Measurements from ENCODE around the gene PTGR3.

PTGR3 gene

DNA sequence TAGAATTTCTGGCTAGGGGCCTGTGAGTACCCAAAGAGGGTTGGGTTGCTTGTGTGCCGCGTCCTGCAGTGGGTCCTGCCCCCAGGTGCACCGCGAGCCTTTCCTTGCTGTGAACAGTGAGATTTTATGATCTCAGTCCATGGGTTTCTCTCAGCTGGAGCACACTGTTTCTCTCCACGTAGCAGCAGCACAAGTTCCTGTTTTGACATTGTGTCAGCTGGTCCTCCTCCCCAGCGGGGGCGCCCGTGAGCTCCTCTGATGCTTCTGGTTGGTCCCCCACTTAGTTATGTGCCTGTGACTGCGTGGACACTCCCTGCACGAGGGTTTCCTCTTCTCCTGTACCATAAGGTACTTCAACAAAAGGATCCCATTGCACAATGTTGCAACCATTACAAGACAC lies 31.5 kb upstream of the PTGR3 start:
- peaks cover 30% of the 10 kb centered on the region for H4K20me1 ChIP-seq (ENCODE audit: insufficient read depth, low read length)
- no peak overlapping the region for H2AFZ ChIP-seq (ENCODE audit: low read depth, low read length)
- DNase-seq (peak; percentile 16), ATAC-seq (ENCODE audit: insufficient read depth, low read depth) (0 out of 3 replicates have a peak, but pooled peaks have one; percentile 36)
- H3K27me3 ChIP-seq (ENCODE audit: insufficient read depth, low read length, poor library complexity): no peaks in the 10 kb centered on the region
- H3K9ac ChIP-seq (ENCODE audit: low read depth, low read length): no peak overlapping the region
- no peak overlapping the region for H3K4me3 ChIP-seq (ENCODE audit: low read depth in 1 of 2, low read length in 2 of 2)
- peaks cover 8% of the 10 kb centered on the region for H3K4me1 ChIP-seq (ENCODE audit: insufficient read depth, low read length)
- peaks cover 17% of the 10 kb centered on the region for H3K36me3 ChIP-seq (ENCODE audit: insufficient read depth, low read length)
- H3K27ac ChIP-seq (ENCODE audit: low read length): no peak overlapping the region
- no peak overlapping the region for H3K4me2 ChIP-seq (ENCODE audit: insufficient read depth, low read length)
- H3K79me2 ChIP-seq (ENCODE audit: insufficient read depth, low read length): peaks cover 98% of the 10 kb centered on the region
- TF ChIP-seq, protein P1, sequence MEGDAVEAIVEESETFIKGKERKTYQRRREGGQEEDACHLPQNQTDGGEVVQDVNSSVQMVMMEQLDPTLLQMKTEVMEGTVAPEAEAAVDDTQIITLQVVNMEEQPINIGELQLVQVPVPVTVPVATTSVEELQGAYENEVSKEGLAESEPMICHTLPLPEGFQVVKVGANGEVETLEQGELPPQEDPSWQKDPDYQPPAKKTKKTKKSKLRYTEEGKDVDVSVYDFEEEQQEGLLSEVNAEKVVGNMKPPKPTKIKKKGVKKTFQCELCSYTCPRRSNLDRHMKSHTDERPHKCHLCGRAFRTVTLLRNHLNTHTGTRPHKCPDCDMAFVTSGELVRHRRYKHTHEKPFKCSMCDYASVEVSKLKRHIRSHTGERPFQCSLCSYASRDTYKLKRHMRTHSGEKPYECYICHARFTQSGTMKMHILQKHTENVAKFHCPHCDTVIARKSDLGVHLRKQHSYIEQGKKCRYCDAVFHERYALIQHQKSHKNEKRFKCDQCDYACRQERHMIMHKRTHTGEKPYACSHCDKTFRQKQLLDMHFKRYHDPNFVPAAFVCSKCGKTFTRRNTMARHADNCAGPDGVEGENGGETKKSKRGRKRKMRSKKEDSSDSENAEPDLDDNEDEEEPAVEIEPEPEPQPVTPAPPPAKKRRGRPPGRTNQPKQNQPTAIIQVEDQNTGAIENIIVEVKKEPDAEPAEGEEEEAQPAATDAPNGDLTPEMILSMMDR (IDR thresholded peaks at IDR 0.05; ENCODE audit: borderline replicate concordance, extremely low read depth, low read length, poor library complexity, severe bottlenecking): peak; percentile 33
- no peak for TF ChIP-seq EZH2 (IDR thresholded peaks at IDR 0.05; ENCODE audit: borderline replicate concordance, low read depth, low read length, severe bottlenecking)
- no peaks in the 10 kb centered on the region for H3K9me3 ChIP-seq (ENCODE audit: insufficient read depth, low read length, severe bottlenecking)

GRCh38 chr18:75238786-75239185 lies 29.8 kb upstream of the PTGR3 start:
- no peak overlapping the region for H3K27ac ChIP-seq (ENCODE audit: low read length)
- H3K9me3 ChIP-seq (ENCODE audit: insufficient read depth, low read length, severe bottlenecking): no peaks in the 10 kb centered on the region
- ATAC-seq (ENCODE audit: insufficient read depth, low read depth) (no peak), DNase-seq (no peak)
- H3K36me3 ChIP-seq (ENCODE audit: insufficient read depth, low read length): peaks cover 24% of the 10 kb centered on the region
- H4K20me1 ChIP-seq (ENCODE audit: insufficient read depth, low read length): peaks cover 36% of the 10 kb centered on the region
- TF ChIP-seq, protein P1 (IDR thresholded peaks at IDR 0.05; ENCODE audit: borderline replicate concordance, extremely low read depth, low read length, poor library complexity, severe bottlenecking): no peak
- TF ChIP-seq EZH2 (IDR thresholded peaks at IDR 0.05; ENCODE audit: borderline replicate concordance, low read depth, low read length, severe bottlenecking): no peak
- no peak overlapping the region for H2AFZ ChIP-seq (ENCODE audit: low read depth, low read length)
- peaks cover 98% of the 10 kb centered on the region for H3K79me2 ChIP-seq (ENCODE audit: insufficient read depth, low read length)
- no peak overlapping the region for H3K4me2 ChIP-seq (ENCODE audit: insufficient read depth, low read length)
- H3K4me1 ChIP-seq (ENCODE audit: insufficient read depth, low read length): no peaks in the 10 kb centered on the region
- H3K9ac ChIP-seq (ENCODE audit: low read depth, low read length): no peak overlapping the region
- no peak overlapping the region for H3K4me3 ChIP-seq (ENCODE audit: low read depth in 1 of 2, low read length in 2 of 2)
- H3K27me3 ChIP-seq (ENCODE audit: insufficient read depth, low read length, poor library complexity): no peaks in the 10 kb centered on the region

DNA sequence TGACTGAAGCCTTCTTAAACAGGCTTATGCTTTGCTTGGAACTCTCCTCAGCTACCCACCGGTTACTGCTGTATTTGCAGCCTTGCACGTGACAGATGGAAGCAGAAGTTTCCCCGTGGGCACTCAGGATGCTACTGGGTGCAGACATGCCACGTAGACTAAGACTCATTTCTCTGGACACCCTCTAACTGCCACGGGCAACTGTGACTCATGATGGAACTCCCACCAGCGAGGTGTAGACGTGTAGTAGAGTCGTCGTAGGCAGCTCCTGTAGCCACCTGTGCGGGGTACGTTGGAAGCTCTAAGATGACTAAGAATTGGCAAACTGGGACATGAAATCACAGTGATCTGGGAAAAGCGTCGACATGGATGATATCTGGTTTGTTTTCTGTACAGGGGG lies 29.2 kb upstream of the PTGR3 start:
- Histone ChIP-seq H3K36me3 (ENCODE audit: insufficient read depth, low read length) (peaks cover 24% of the 10 kb centered on the region), H3K79me2 (ENCODE audit: insufficient read depth, low read length) (peaks cover 98% of the 10 kb centered on the region), H3K9ac (ENCODE audit: low read depth, low read length) (no peak overlapping the region), H3K27ac (ENCODE audit: low read length) (no peak overlapping the region), H2AFZ (ENCODE audit: low read depth, low read length) (no peak overlapping the region), H3K4me3 (ENCODE audit: low read depth in 1 of 2, low read length in 2 of 2) (no peak overlapping the region), H3K9me3 (ENCODE audit: insufficient read depth, low read length, severe bottlenecking) (no peaks in the 10 kb centered on the region), H4K20me1 (ENCODE audit: insufficient read depth, low read length) (peaks cover 43% of the 10 kb centered on the region), H3K4me2 (ENCODE audit: insufficient read depth, low read length) (no peak overlapping the region), H3K4me1 (ENCODE audit: insufficient read depth, low read length) (no peaks in the 10 kb centered on the region), H3K27me3 (ENCODE audit: insufficient read depth, low read length, poor library complexity) (no peaks in the 10 kb centered on the region)
- ATAC-seq (ENCODE audit: insufficient read depth, low read depth): no peak
- no peak for DNase-seq
- TF ChIP-seq, protein P1 (IDR thresholded peaks at IDR 0.05; ENCODE audit: borderline replicate concordance, extremely low read depth, low read length, poor library complexity, severe bottlenecking): no peak
- no peak for TF ChIP-seq EZH2 (IDR thresholded peaks at IDR 0.05; ENCODE audit: borderline replicate concordance, low read depth, low read length, severe bottlenecking)

- H3K4me2 ChIP-seq (ENCODE audit: insufficient read depth, low read length): no peak overlapping the region
- no peak overlapping the region for H3K4me3 ChIP-seq (ENCODE audit: low read depth in 1 of 2, low read length in 2 of 2)
- H2AFZ ChIP-seq (ENCODE audit: low read depth, low read length): no peak overlapping the region
- H3K9ac ChIP-seq (ENCODE audit: low read depth, low read length): no peak overlapping the region
- H3K27ac ChIP-seq (ENCODE audit: low read length): no peak overlapping the region
- peaks cover 41% of the 10 kb centered on the region for H4K20me1 ChIP-seq (ENCODE audit: insufficient read depth, low read length)
- H3K36me3 ChIP-seq (ENCODE audit: insufficient read depth, low read length): peaks cover 28% of the 10 kb centered on the region
- H3K9me3 ChIP-seq (ENCODE audit: insufficient read depth, low read length, severe bottlenecking): no peaks in the 10 kb centered on the region
- no peak for ATAC-seq (ENCODE audit: insufficient read depth, low read depth)
- H3K79me2 ChIP-seq (ENCODE audit: insufficient read depth, low read length): peaks cover 96% of the 10 kb centered on the region
- DNase-seq: no peak
- H3K4me1 ChIP-seq (ENCODE audit: insufficient read depth, low read length): no peaks in the 10 kb centered on the region
- TF ChIP-seq, protein P1 (IDR thresholded peaks at IDR 0.05; ENCODE audit: borderline replicate concordance, extremely low read depth, low read length, poor library complexity, severe bottlenecking): no peak
- no peak for TF ChIP-seq EZH2 (IDR thresholded peaks at IDR 0.05; ENCODE audit: borderline replicate concordance, low read depth, low read length, severe bottlenecking)
- H3K27me3 ChIP-seq (ENCODE audit: insufficient read depth, low read length, poor library complexity): no peaks in the 10 kb centered on the region
Observed at GRCh38 chr18:75235896-75236295, 27.0 kb upstream of the PTGR3 start.
